Loucy (cell line): Measurements from ENCODE around the gene NSUN6.

Experiments used
- H2AFZ ChIP-seq: fragments of 200-600 bp; sonication (generic); 2 replicates; pipeline ENCODE4 v1.6.0; 2016; ENCODE audit warnings: antibody characterized with exemption, mild to moderate bottlenecking, low read length, moderate library complexity
- H3F3A ChIP-seq: fragments of 200-600 bp; 2 replicates; pipeline ENCODE4 v1.6.0; 2016; ENCODE audit warnings: antibody characterized with exemption, low read depth, mild to moderate bottlenecking
- H3K27me3 ChIP-seq: fragments of 200-600 bp; sonication (generic); 2 replicates; pipeline ENCODE4 v1.6.1; 2014; ENCODE audit warnings: low read length, mild to moderate bottlenecking; ENCODE audit not compliant: insufficient read depth, poor library complexity, severe bottlenecking
- H3K36me3 ChIP-seq: fragments of 200-600 bp; sonication (generic); 2 replicates; pipeline ENCODE4 v1.6.1; 2016; ENCODE audit warnings: low read length; ENCODE audit not compliant: insufficient read depth
- H3K4me1 ChIP-seq: fragments of 200-600 bp; sonication (generic); 2 replicates; pipeline ENCODE4 v1.5.1; 2014; ENCODE audit warnings: low read length, mild to moderate bottlenecking; ENCODE audit not compliant: insufficient read depth, poor library complexity, severe bottlenecking
- H3K4me2 ChIP-seq: fragments of 200-600 bp; sonication (generic); 2 replicates; pipeline ENCODE4 v1.6.0; 2014; ENCODE audit warnings: antibody characterized with exemption, low read length, low read depth, mild to moderate bottlenecking; ENCODE audit not compliant: poor library complexity, severe bottlenecking
- H3K4me3 ChIP-seq: fragments of 200-600 bp; sonication (generic); 2 replicates; pipeline ENCODE4 v1.5.1; 2014; ENCODE audit warnings: low read length, mild to moderate bottlenecking, mixed read lengths; ENCODE audit not compliant: poor library complexity, severe bottlenecking
- H3K79me2 ChIP-seq: fragments of 200-600 bp; sonication (generic); 2 replicates; pipeline ENCODE4 v1.6.1; 2014; ENCODE audit warnings: low read length; ENCODE audit not compliant: insufficient read depth
- H3K9ac ChIP-seq: fragments of 200-600 bp; sonication (generic); 2 replicates; pipeline ENCODE4 v1.6.0; 2014; ENCODE audit warnings: mild to moderate bottlenecking, low read depth, low read length, moderate library complexity; ENCODE audit not compliant: poor library complexity, severe bottlenecking
- H3K9me2 ChIP-seq: fragments of 200-600 bp; sonication (generic); replicated peaks from 2 replicates; pipeline ENCODE4 v1.6.1; 2016; ENCODE audit warnings: low read depth, low read length, mixed read lengths
- H3K9me3 ChIP-seq: fragments of 200-600 bp; sonication (generic); 2 replicates; pipeline ENCODE4 v1.6.1; 2014; ENCODE audit warnings: mild to moderate bottlenecking, antibody characterized with exemption, low read length, low read depth; ENCODE audit not compliant: insufficient read depth
- H4K20me1 ChIP-seq: fragments of 200-600 bp; sonication (generic); 2 replicates; pipeline ENCODE4 v1.6.0; 2014; ENCODE audit warnings: antibody characterized with exemption, low read length, mild to moderate bottlenecking; ENCODE audit not compliant: insufficient read depth, poor library complexity, severe bottlenecking
- CTCF ChIP-seq: fragments of 200-600 bp; sonication (generic); conservative IDR thresholded peaks from 2 replicates; pipeline ENCODE4 v1.5.1; 2014; ENCODE audit warnings: mild to moderate bottlenecking, antibody characterized with exemption, low read length
- EZH2phosphoT487 ChIP-seq: fragments of 200-600 bp; IDR thresholded peaks from 2 replicates; pipeline ENCODE4 v1.6.1; 2018; ENCODE audit warnings: antibody characterized with exemption, mild to moderate bottlenecking, moderate library complexity, borderline replicate concordance

The NSUN6 gene

DNA sequence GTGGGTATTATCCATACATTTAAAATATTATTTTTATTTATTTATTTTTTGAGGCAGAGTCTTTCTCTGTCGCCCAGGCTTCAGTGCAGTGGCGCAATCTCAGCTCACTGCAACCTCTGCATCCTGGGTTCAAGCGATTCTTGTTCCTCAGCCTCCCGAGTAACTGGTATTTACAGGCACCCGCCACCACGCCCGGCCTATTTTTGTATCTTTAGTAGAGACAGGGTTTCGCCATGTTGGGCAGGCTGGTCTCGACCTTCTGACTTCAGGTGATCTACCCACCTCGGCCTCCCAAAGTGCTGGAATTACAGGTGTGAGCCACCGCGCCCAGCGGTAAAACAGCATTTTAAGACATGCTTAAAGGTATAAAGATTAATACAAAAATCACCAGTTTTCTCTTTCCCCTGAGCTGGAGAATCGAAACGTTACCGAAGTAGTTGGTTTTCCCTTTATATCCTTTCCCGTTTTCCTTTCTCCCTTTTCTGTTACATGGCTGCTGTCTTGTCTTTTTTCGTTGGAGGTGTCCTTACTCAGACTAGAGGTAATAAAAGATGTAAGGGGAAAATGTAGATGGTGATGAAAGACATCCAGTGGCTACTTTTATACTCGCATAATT, 9.5 kb upstream of the NSUN6 start:
- no peaks in the 10 kb centered on the region for H3K9me3 ChIP-seq
- H3K4me3 ChIP-seq = peak overlapping the region; percentile 88
- peaks cover 5% of the 10 kb centered on the region for H3K27me3 ChIP-seq
- peaks cover 60% of the 10 kb centered on the region for H4K20me1 ChIP-seq
- no peaks in the 10 kb centered on the region for H3K36me3 ChIP-seq
- TF ChIP-seq CTCF (no peak), EZH2phosphoT487 (no peak)
- H3K4me2 ChIP-seq = peak overlapping the region; percentile 99
- peaks cover 39% of the 10 kb centered on the region for H3K4me1 ChIP-seq
- H3K79me2 ChIP-seq = peaks cover 81% of the 10 kb centered on the region
- peak overlapping the region; percentile 93 for H3K9ac ChIP-seq
- H3K9me2 ChIP-seq = no peaks in the 10 kb centered on the region
- H2AFZ ChIP-seq = no peak overlapping the region
- H3F3A ChIP-seq = no peaks in the 10 kb centered on the region

DNA sequence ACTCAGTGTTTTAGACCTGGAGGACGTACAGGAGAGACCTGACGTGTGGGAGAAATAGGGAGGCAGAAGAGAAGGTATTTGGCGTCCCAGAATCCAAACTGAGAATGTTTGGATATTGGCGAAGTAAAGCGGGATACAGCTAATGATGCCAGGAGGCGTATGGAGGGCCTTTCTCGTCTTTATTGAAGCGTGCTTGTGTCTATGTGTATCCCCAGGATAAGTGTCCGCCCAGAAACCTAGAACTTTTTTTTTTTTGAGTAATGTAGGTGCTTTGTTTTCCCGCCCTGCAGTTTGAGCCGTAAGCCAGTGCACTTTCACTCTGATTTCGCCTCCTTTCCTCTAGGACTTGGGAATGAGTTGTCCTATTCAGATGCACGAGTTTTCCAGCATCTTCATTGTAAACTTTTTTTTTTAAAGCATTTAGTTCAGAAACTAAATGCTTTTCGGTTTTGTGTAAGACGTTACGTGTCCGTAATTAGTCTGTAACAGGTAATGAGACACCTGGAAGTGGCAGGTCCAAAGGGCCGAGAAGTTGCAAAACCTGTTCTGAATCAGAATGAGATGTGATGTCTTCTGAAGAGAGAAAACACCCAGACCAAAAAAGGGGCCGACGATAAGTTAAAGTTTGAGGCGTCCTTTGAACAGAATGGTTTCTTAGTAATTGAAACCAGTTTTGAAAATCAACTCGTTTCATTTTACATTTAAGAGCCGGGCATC, 8.6 kb upstream of the NSUN6 start:
- Histone ChIP-seq H3K9ac (peak overlapping the region; percentile 93), H3K36me3 (no peaks in the 10 kb centered on the region), H3K79me2 (peaks cover 72% of the 10 kb centered on the region), H3K27me3 (peaks cover 5% of the 10 kb centered on the region), H4K20me1 (peaks cover 50% of the 10 kb centered on the region), H3K4me3 (peak overlapping the region; percentile 88), H2AFZ (peak overlapping the region; percentile 86), H3K4me2 (peak overlapping the region; percentile 99), H3K4me1 (peaks cover 29% of the 10 kb centered on the region), H3K9me3 (no peaks in the 10 kb centered on the region), H3F3A (no peaks in the 10 kb centered on the region), H3K9me2 (no peaks in the 10 kb centered on the region)
- TF ChIP-seq CTCF = no peak
- no peak for TF ChIP-seq EZH2phosphoT487

DNA sequence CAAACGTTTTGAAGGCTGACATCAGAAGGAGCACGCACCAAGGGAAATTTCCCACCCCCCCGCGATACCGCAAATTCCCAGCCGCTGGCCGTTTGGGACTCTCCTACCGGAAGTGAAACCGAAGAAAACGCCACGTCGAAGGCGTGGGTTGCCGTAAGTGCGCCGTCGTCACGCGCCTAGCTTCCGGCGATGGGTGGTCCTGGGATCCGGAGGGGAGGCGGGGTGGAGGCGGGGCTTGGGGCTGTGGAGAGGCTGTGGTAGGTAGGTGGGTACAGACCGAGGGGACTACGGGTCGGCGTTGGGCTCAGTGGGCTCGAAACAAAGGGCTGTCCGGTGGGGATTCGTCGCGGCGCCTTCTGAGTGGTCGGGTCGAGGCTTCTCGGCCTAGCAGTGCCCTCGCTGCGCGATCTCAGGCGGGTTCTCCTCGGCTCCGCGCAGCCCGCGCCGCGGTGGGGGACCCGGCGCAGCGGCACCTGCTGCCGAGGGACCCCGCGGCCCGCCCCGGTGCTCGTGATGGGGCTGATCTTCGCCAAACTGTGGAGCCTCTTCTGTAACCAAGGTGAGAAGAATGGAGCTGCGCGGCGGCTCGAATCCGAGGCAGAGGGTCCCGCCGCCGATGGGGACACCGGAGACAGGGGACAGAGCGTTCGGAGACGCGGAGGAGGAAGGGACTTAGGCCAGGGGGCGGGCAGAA, 7.9 kb upstream of the NSUN6 start, which contains the start of gene ARL5B:
Gene ARL5B, plus strand, starts transcription at position 307 of the 694 bp plus-strand sequence. Its CDS starts 207 bp downstream, at position 514.
- H2AFZ ChIP-seq = peak within 1 kb of the TSS; percentile 86
- H3K9ac ChIP-seq = peak within 1 kb of the TSS; percentile 93
- H3K36me3 ChIP-seq = no peaks in the 10 kb centered on the region
- H3F3A ChIP-seq = no peaks in the 10 kb centered on the region
- no peaks in the 10 kb centered on the region for H3K9me3 ChIP-seq
- H3K9me2 ChIP-seq = no peaks in the 10 kb centered on the region
- peaks cover 5% of the 10 kb centered on the region for H3K27me3 ChIP-seq
- TF ChIP-seq CTCF = no peak
- no peak for TF ChIP-seq EZH2phosphoT487
- H4K20me1 ChIP-seq = peaks cover 45% of the 10 kb centered on the region
- peak within 1 kb of the TSS; percentile 88 for H3K4me3 ChIP-seq
- peaks cover 65% of the 10 kb centered on the region for H3K79me2 ChIP-seq
- peak within 1 kb of the TSS; percentile 99 for H3K4me2 ChIP-seq
- peaks cover 24% of the 10 kb centered on the region for H3K4me1 ChIP-seq
